Activated CD8-positive, alpha-beta T cell treated with anti-CD3 and anti-CD28 coated beads for 36 hours (primary cell): Measurements from ENCODE around the gene SLIT3. TPM values are rescaled to one million over a fixed set of nuclear protein-coding genes. Genes with fewer than 3 reads are reported as not detected.

Experiments
- ATAC-seq: fragments of 200-7000 bp; cut with Tn5 transposase; one replicate; pipeline ENCODE4 v1.10.0; 2021; ENCODE audit warnings: mild to moderate bottlenecking, moderate library complexity
- CTCF ChIA-PET: fragments of 350-600 bp; sonication (Branson Sonifier 250); formaldehyde crosslinking; loops from one replicate; lab custom pipeline; 2021; ENCODE audit warnings: antibody characterized with exemption; lab: Charles Lee
- POLR2A ChIA-PET: fragments of 350-600 bp; sonication (Branson Sonifier 250); formaldehyde crosslinking; loops from one replicate; lab custom pipeline; 2021; ENCODE audit warnings: antibody characterized with exemption; lab: Charles Lee
- DNase-seq: peaks from one replicate; pipeline ENCODE4 v3.0.0-alpha.2; 2020
- H3K27ac Mint-ChIP-seq: one replicate; pipeline ENCODE4 v1.8.0; 2021; ENCODE audit warnings: mild to moderate bottlenecking, mixed read lengths
- H3K27me3 Mint-ChIP-seq: one replicate; pipeline ENCODE4 v1.8.0; 2021; ENCODE audit warnings: mixed read lengths
- H3K36me3 Mint-ChIP-seq: one replicate; pipeline ENCODE4 v1.8.0; 2021; ENCODE audit warnings: low read depth, mixed read lengths
- H3K4me1 Mint-ChIP-seq: one replicate; pipeline ENCODE4 v1.8.0; 2021; ENCODE audit warnings: low read depth, mixed read lengths
- H3K4me3 Mint-ChIP-seq: one replicate; pipeline ENCODE4 v1.8.0; 2021; ENCODE audit warnings: mild to moderate bottlenecking, moderate library complexity, mixed read lengths
- H3K9me3 Mint-ChIP-seq: one replicate; pipeline ENCODE4 v1.8.0; 2021; ENCODE audit warnings: mixed read lengths
- CTCF ChIP-seq: fragments of 200-600 bp; IDR thresholded peaks from one replicate; pipeline ENCODE4 v1.8.0; 2022; ENCODE audit warnings: antibody characterized with exemption, mild to moderate bottlenecking
- intact Hi-C: fragments of 100-400 bp; cut with micrococcal nuclease; formaldehyde crosslinking; loops from one replicate; pipeline ENCODE4 v1.10.0; 2022
- total RNA-seq, 2 experiments: library from RNA; stranded (reverse); gene quantifications; one replicate each; pipeline ENCODE4 v1.2.3, GENCODE V29; 2021

Gene SLIT3
- total RNA-seq, 2 experiments from 2014 or later = 0.69 to 0.74 TPM

GRCh38 chr5:169296419-169297143, 4.4 kb downstream of the SLIT3 start:
- Mint-ChIP-seq H3K36me3 (no peaks in the 10 kb centered on the region), H3K27me3 (peaks cover 22% of the 10 kb centered on the region), H3K4me3 (no peak overlapping the region), H3K27ac (no peak overlapping the region), H3K9me3 (no peaks in the 10 kb centered on the region), H3K4me1 (peaks cover 3% of the 10 kb centered on the region)
- TF ChIP-seq CTCF = no peak
- DNase-seq (no peak), ATAC-seq (no peak)
- intact Hi-C loops = loop anchor here (10.0 kb wide), 1 partner anchor 278 kb away; no protein-coding TSS in a partner anchor
- ChIA-PET CTCF (no interaction called here), POLR2A (no interaction called here)

GRCh38 chr5:169295306-169295705, 5.6 kb downstream of the SLIT3 start:
- Mint-ChIP-seq H3K36me3 (no peaks in the 10 kb centered on the region), H3K27ac (no peak overlapping the region), H3K4me3 (no peak overlapping the region), H3K4me1 (no peaks in the 10 kb centered on the region), H3K27me3 (peaks cover 19% of the 10 kb centered on the region), H3K9me3 (no peaks in the 10 kb centered on the region)
- intact Hi-C loops = loop anchor here (10.0 kb wide), 1 partner anchor 279 kb away; no protein-coding TSS in a partner anchor
- TF ChIP-seq CTCF = no peak
- CTCF ChIA-PET = no interaction called here
- DNase-seq (no peak), ATAC-seq (no peak)
- POLR2A ChIA-PET = no interaction called here

GRCh38 chr5:169294621-169295020, 6.3 kb downstream of the SLIT3 start:
- CTCF ChIA-PET = no interaction called here
- intact Hi-C loops = loop anchor here (10.0 kb wide), 1 partner anchor 280 kb away; no protein-coding TSS in a partner anchor
- Mint-ChIP-seq H3K36me3 (no peaks in the 10 kb centered on the region), H3K4me3 (no peak overlapping the region), H3K27me3 (peaks cover 13% of the 10 kb centered on the region), H3K27ac (no peak overlapping the region), H3K9me3 (no peaks in the 10 kb centered on the region), H3K4me1 (no peaks in the 10 kb centered on the region)
- no peak for DNase-seq
- POLR2A ChIA-PET = no interaction called here
- no peak for ATAC-seq
- TF ChIP-seq CTCF = no peak

- no peak for DNase-seq
- TF ChIP-seq CTCF = no peak
- intact Hi-C loops = loop anchor here (10.0 kb wide), 1 partner anchor 283 kb away; no protein-coding TSS in a partner anchor
- Mint-ChIP-seq H3K27ac (no peak overlapping the region), H3K27me3 (peaks cover 5% of the 10 kb centered on the region), H3K4me3 (no peak overlapping the region), H3K36me3 (no peaks in the 10 kb centered on the region), H3K9me3 (no peaks in the 10 kb centered on the region), H3K4me1 (no peaks in the 10 kb centered on the region)
- CTCF ChIA-PET = no interaction called here
- no peak for ATAC-seq
- POLR2A ChIA-PET = no interaction called here
These were observed 9.1 kb downstream of the SLIT3 start for GRCh38 chr5:169291877-169292276.

GRCh38 chr5:169290895-169291294, 10.0 kb downstream of the SLIT3 start:
- POLR2A ChIA-PET = no interaction called here

More at GRCh38 chr5:169290895-169291294, 10.0 kb downstream of the SLIT3 start:
- H3K27me3 Mint-ChIP-seq = peaks cover 4% of the 10 kb centered on the region
- H3K36me3 Mint-ChIP-seq = no peaks in the 10 kb centered on the region
- TF ChIP-seq CTCF = no peak
- CTCF ChIA-PET = no interaction called here
- no peak overlapping the region for H3K4me3 Mint-ChIP-seq
- no peaks in the 10 kb centered on the region for H3K4me1 Mint-ChIP-seq
- intact Hi-C loops = loop anchor here (10.0 kb wide), 1 partner anchor 284 kb away; no protein-coding TSS in a partner anchor
- ATAC-seq (no peak), DNase-seq (no peak)
- H3K9me3 Mint-ChIP-seq = no peaks in the 10 kb centered on the region
- no peak overlapping the region for H3K27ac Mint-ChIP-seq
